DMS53 treated with DMSO at 0.1 percent for 48 hours (cell line): ENCODE measurements around the gene KLF3.

Experiments used
- DNase-seq: peaks from one replicate; lab custom pipeline; 2025; ENCODE audit not compliant: unreplicated experiment; lab: John Stamatoyannopoulos, UW

The KLF3 gene

DNA sequence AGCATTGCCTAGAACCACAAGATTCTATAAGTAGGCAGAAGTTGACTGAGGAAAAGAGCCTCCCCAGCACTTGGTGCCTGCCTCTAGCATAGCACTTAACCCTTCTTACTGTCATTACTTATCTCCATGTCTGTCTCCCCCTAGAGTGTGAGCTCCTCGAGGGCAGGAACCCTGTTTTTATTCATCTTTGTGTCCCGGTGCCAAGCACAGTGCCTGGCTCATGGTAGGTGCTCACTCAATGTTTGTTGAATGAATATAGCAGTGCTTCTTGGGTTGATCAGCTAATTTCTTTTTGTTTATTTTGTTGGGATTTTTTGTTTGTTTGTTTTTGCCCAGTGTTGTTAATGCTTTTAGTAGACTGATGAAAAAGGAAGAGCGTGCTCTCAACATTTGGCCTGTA lies 30.3 kb downstream of the KLF3 start:
- DNase-seq = no peak

DNA sequence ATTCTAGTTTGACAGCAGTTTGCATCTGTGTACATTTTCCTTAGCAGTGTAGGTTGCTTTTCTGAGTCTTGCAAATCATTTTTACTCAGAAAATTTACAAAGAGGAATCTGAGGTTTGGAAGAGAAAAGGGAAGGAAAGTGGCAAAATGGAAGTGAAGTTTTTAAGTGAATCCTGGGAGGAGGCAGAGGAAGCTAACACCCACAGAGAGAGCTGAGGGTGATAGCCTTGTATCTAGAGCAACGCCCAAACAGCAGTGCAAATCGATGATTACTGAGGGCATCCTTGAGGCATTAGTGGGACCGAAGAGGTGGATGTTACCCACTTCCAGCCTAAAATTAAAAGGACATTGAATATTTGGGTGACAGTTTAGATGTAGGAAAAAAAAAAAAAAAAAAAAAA lies 31.8 kb downstream of the KLF3 start:
- no peak for DNase-seq

DNA sequence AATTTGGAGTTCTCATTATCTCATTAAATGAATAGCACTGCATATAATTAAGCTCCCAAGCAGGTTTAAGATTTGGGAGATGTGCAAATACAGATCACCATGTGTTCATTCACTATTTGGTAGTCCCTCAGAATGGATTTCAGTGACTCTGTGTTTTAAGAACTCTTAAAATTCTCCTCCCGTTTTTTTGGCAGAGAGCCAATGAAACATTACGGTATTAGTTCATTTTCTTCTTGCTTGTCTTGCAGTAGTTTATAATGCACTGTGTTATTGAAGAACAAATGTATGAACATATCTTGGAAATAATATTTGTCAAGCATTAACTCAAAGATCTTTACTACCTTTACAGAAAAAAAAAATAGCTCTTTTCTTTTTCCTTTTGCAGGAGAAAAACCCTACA lies 32.7 kb downstream of the KLF3 start:
- DNase-seq = no peak

DNA sequence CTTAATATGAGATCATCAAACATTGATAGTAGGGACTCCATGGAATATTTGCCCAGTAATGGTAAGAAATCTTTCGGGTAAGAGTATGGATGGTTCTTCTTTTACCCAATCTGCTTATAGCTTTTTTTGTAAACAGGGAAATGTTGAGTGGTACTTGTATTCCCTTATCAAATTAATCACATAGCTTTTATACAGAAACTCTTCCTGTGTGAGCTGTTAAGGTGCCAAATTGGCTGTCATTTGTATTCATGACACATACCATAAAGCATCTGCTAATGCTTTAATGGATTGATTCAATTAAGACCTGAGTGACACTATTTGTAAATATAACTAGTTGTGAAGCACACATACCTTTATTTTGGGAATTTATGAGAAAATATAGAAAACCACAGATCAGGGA lies 34.2 kb downstream of the KLF3 start:
- DNase-seq = no peak

DNA sequence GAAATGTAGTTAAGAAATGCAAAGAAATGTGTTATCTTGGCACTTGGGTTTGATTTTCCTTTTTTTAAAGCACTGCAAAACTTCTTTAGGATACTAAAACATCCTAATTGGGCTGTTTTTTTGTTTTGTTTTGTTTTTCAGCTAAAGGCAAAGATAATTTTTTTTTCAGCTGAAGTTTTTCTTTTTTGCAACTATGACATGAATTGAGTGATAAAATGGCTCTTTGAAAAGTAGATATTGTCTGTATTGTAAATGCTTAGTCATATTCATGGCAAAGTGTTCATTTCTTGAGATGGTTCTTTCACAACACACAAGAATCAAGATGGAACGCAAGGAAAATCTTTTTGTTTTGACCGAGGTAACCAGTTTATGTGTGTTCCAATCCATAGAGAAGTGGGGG lies 35.1 kb downstream of the KLF3 start:
- DNase-seq = no peak

DNA sequence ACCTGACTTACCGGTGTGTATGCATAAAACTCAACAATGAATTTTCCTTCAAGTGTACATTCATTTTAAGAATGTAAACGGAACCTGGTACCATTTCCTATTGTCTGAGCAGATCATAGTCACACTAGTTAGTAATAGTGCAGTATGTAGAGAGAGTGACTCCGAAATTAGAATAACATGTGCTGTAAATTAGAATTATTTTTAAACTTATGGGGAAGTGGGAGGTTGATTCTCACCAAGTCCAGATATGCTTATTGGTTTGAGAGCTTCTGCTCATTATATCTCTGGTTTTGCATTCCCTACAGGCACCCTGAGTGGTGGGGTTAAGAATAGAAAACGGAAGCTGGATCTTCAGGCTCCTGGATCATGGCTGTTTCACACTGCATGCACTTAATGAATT lies 39.6 kb downstream of the KLF3 start:
- no peak for DNase-seq

DNA sequence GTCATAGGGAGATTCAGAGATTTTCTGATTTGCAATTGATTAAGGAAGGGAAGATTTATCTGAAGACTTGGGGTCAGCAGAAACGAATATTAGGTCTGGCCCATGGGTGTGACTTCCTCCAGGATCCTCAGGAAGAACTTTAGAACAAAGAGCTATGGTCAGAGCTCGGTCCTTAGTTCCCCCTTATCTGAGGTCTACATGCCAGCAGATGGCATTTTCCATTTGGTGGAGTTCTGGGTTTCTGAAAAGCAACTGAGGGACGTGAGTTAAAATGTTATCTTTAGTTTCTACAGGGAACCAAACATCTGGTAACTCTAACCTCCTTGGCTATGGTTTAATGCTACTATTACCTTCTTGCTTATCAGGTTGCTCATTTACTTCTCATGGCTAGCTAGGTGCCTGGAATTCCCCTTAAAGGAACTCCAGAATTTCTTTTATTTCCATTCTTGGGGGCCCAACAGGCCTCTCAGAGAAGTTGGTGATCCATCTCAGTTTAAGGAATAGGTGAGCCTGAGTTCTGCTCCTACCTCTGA lies 40.7 kb downstream of the KLF3 start:
- no peak for DNase-seq

DNA sequence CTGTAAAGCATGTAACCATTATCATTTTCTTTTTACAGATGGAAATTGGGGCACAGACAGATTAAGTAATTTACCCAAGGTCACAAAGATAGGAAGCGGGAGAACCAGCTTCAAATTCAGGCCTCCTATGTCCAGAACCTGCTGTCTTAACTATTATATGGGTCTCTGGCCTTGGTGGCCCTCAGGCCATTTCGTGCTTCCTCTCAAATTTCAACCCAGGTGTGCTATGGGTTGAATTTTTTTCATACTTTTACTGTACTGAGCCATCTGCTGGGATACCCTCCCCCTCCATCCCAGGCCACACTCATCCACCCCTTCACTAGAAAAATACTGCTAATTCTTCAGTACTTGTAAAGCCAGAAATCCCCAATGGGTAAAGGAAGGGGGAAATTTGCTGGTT lies 42.3 kb downstream of the KLF3 start:
- DNase-seq = no peak

DNA sequence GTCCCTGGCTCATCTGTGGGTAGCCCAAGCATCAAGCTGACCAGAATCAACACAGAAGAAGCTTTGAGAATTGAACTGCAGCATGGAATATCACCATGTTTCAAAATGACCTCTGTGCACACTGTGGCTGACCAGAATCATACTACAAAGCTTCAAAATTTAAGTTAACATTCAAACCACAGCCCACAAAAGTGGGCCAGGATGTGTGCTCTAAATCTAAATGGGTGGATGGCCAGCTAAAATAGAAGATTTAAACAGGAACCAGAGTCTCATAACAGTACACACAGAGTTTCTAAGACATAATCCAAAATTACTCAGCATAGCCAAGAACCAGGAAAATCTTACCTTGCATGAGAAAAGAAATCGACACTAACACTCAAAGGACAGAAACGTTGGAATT lies 46.1 kb downstream of the KLF3 start:
- DNase-seq = no peak

DNA sequence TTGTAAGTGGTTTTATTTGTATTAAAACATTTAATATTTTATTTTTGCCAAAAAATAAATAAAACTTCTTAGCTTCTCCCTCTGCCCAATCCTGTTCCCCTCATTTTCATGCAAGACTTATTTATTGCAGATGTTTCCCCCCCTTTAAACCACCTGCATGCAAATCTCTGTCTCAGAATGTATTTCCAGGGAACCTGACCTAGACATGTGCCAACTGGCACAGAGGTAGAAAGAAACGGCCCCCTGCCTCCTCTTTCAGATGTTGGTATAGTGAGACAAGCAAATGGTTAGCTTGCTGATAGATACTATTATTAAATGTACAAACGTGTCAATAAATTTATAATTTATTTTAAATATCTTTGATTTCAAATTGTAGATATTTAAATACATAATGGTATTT lies 47.1 kb downstream of the KLF3 start:
- no peak for DNase-seq

DNA sequence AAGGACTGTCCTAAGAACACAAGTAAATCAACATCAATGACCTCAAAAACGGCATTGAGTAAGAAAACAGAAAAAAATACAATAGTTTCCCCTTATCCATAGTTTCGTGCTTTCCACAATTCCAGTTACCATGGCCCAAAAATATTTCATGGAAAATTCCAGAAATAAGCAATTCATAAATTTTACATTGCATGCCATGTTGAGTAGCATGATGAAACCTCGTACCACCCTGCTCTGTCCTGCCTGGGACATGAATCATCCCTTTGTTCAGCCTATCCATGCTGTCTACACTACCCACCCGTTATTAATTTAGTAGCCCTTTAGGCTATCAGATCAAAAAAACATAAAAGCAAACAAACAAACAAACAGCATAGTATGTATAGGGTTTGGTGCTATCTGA lies 51.1 kb downstream of the KLF3 start:
- DNase-seq = no peak

DNA sequence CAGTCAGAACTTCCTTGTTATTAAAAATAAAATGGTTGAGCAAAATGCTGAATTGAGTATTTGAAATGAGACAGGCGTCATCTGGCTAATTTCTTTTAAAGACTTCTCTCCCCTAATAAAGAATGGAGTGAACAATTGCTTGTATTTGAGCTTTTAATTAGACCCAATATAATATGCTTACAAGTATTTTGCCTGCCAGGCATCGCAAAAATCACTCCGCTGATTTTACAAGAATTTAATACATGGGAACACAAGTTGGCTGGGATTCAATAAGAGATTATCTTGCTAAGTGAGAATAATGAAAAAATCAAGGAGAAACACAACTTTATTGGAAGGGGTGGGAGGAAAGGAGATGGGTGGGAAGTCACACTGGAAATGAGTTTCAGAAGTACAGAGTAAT lies 52.3 kb downstream of the KLF3 start:
- DNase-seq = no peak

DNA sequence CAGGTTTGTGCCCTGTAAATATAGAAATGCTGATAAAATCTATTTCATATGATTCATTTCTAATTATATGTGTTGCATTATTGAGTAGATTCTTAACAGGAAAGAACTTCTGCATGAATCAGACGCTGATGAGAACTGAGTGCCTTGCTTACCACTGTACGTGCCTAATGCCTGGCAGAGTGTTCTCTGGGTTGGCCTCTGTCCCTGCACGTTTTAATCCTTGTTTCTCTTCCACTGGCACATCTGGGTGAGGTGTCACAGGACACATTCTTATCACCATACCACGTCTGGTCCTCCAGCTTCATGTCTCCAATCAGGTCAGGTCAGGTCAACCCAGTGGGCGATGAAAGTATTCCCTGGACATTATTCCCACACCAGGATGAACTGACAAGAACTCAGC lies 53.6 kb downstream of the KLF3 start:
- DNase-seq = no peak

DNA sequence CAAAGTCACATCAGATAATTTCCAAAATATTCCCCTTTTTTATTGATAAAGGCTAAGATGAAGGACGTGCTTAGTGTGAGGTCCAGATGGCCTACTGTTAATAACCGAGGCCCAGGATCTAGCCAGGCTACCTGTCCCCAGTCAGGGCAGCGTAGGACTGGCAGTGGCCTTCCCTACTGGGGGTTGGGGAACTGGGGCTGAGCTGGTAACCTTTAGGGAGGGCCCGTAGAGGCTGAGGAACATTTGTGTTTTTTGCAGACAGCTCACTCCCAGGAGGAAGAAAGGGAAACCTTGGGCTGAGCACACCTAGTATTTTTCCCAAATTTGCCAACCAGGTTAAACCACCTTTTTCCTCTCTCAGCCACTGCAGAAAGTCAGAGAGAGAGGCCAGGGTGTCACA lies 59.1 kb downstream of the KLF3 start:
- DNase-seq = no peak

DNA sequence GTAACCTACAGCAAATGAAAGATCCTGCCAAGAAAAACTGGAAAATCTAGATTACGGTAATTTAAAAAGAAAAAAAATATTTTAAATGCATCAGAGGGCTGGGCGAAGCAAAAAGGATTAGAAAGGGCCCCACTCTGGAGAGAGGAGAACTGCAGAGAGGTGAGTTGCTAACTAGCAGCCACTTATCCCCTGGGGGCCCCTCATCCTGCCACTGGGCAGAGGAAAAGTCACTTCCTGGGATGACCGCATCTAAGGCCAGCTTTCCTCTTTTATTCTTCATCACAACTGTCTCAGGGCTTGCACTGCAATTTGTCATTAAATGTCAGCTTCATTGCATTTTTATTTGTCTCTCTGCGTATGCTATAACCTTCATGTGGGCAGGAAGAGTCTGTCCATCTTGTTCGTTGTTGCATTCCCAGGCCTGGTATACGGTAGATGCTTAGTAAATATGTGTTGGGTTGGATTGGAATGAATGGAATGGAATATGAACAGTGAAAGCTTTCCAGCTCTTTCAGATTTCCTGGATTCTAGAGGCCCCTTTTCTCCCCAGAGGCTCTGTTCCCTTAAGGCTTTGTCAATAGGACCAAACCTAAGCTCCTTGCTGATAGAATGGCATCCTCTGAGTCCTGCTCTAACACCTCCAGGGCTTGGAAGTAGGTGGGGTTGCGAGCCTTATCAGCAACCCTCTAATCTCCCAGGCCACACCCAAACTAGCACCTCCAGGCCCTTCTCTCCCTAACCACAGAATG lies 59.9 kb downstream of the KLF3 start:
- no peak for DNase-seq

DNA sequence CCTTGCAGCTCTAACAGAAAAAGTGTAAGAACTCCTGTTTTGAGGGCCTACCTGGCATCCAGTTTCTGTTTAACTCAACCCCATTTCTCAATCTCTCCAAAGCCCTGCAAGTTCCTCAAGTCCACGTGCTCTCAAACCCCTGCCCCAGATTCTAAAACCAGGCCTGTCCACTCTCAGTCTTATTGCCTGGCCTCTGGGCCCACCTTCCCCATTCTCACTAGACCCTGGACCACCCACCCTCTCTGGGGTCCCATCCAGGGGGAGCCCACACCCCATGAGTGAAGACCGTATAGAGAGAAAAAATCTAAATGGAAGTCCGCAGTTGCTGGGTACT lies 60.4 kb downstream of the KLF3 start:
- no peak for DNase-seq

DNA sequence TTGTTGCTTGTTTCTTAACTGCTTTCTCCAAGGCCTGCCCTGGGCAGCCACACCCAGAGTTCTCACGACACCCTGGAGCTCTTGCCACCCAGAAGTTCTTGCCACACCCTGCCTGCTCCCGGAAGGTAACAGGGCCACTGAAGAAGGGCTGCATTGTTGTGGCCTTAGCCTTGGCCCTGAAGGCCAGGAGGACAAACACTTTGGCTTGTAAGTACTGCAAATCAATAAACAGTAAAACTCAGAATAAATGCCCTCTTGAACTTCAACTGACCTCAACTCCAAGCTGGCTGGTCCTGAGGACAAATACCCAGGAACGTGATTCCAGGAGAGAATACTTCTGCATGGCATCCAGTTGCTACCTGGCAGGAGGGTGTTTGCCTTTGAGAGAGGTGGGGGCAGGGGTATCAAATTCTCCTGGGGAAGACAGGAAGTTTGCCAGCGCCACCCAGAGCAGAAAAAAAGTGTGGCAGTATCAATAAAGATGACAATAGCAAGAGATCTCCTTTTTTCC lies 64.7 kb downstream of the KLF3 start:
- peak; percentile 92 for DNase-seq

DNA sequence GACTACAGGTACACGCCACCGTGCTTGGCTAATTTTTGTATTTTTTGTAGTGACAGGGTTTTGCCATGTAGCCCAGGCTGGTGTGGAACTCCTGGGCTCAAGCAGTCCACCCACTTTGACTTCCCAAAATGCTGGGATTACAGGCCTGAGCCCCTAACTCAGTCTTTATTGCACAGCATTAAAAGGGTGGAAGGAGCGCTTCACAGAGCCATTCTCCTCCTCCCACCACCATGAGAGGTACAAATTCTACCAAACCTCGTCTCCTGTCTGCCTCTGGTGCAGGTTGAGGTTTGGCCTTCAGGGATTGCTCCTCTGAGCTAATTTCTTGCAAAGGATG lies 66.5 kb downstream of the KLF3 start:
- no peak for DNase-seq

DNA sequence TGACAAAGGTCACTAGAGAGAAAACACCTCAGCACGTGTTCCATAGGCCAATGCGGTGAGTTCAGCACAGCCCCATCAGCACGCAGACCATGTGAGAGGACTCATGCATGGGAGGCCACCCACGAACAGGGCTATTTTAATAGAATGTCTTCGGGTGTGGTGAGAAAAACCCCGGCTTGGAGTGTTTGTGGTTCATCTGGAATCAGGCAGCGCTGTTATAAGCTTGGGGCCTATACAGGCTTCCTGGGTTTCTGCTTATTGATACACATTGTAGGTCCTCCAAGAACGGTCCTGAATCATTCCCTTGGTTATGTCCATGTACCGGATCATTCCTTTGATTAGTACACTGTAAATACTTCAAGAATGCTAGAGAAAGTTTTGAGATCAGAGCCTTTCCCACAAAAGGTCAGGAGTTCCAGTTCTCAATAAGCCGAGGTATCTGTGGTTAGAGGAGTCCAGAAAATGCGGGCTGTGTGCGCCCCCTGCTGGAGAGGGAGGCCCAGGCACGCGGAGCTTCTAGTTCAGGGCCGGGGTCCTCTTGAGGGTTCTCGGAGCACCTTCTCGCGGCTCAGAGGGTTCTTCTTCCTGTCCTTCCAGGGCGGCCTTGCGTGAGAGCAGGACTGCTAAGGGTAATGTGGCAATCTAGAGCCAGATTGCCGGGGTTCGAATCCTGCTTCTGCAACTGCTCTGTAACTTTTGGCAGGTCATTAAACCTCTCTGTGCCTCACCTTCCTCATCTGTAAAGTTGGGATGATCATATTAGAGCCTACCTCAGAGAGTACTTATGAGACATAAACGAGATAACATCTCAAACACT lies 67.0 kb downstream of the KLF3 start:
- peak; percentile 66 for DNase-seq

DNA sequence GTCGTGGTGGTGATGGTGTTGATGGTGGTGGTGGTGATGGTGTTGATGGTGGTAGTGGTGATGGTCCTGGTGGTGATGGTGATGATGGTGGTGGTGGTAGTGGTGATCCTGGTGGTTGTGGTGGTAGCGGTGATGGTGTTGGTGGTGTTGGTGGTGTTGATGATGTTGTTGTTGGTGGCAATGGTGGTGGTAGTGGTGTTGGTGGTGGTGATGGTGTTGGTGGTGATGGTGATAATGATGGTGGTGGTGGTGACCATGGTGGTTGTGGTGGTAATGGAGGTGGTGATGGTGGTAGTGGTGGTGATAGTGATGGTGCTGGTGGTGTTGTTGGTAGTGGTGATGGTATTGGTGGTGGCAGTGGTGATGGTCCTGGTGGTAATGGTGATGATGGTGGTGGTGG lies 69.7 kb downstream of the KLF3 start:
- no peak for DNase-seq

DNA sequence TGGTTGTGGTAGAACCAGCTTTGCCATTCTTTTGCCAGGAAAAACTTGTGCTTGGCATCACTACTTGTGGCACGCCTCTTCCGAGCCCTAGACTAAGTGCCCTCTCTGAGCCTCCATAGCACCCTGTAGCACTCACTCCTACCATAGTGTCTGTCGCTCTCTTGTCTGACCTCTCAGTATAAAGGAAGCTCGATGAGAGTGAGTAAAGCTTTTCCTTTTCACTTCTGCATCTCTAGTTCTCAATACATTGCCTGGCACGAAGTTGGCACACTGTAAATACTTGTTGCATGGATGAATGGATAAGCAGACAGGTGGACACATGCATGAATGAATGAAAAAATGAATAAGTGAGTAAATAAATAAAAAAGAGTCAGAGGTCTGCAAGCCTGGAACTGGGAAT lies 70.4 kb downstream of the KLF3 start:
- DNase-seq = peak; percentile 69

DNA sequence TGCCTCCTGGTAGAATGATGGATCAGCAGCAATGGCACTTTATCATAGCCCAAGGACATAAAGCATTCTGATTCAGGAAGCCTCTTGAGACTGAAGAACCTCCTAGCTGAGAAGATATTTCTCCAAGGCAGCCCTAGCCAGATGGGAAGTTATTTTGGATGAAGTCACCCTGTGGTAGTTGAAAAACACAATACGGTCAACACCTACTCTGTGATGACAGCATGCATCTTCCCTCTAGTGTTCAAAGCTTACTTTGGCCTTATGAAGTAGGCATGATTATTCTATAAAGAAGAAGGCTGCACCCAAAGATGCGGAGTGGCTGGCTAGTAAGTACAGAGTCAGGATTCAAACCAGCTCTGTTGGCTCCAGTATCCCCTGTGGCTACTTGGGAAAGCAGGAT lies 70.9 kb downstream of the KLF3 start:
- DNase-seq = no peak

DNA sequence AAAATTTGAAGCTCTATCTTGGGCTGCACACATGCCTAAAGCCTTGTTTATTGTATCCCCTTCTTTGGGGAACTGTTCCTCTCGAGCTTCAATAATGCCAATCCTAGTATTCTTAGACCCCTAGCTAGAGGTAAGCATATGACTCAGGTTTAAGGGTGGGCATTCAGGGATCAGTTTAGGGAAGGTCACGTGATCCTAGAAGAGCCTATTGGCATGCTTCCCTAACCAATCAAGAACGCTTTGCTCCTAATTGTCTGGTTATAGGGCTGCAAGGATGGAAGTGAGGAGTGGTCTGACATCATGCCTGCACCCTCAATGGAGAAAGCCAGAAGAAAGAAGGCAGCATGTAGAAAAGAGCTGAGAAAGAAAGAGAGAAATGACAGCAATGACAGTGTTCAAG lies 71.9 kb downstream of the KLF3 start:
- no peak for DNase-seq
